Measurements from ENCODE around the gene BCAR1. TPM values are rescaled to one million over a fixed set of nuclear protein-coding genes. Genes with fewer than 3 reads are reported as not detected.
A peak's percentile ranks its signal among the peaks of the same experiment; 100 is the strongest.

Gene BCAR1
- total RNA-seq (100 to 1,000 TPM; 139 to 201 TPM), polyA plus RNA-seq (ENCODE audit: insufficient read depth, low read depth, low replicate concordance) (83.8 TPM)
- long read RNA-seq, donor 1, transcript BCAR1-212 (3 exons, 2,692 nt) = major isoform, 15 of 53 reads
- long read RNA-seq, donor 1, partial matches to known transcripts = 30 of 53 reads
- long read RNA-seq, donor 1, other reads (novel, unspliced or antisense) = 0 of 53 reads
- long read RNA-seq, donor 2, transcript BCAR1-212 (3 exons, 2,692 nt) = major isoform, 13 of 60 reads
- long read RNA-seq, donor 2, partial matches to known transcripts = 42 of 60 reads
- long read RNA-seq, donor 2, other reads (novel, unspliced or antisense) = 0 of 60 reads

DNA sequence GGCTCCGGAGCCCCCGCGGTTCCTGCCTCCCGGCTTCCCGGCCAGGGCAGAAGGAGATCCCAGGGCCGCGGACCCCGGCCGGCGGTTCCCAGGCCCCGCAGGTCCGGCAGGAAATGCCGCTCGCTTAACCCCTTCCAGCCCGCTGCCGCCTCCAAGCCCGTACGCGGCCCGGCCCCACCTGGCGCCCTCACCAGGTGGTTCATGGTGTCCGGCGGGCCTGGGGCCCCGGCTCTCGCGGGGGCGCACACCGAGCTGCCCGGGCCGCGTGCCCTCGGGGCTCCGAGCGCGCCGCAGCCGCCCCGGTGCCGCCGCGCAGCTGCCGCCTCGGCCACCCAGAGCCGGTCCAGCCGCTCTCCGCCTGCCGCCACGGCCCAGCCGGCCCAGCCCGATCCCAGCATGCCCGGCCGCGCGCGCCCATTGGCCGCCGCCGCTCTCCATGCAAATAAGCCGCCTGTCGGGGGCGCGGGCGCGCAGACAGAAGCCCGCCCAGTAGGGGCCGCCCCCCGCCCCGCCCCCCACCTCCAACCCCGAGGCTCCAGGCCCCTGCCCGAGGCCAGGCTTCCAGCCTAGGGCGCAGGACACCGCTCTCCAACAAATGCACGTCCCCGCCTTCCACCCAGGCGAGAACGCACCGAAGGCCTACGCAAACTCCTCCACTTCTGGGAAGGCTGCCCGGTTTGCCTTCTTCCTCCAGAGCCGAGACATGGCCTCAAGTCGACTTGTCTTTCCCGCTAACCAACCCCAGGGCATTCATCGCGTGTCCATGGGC, at the start of gene BCAR1:
BCAR1 (minus strand) TSS at position 345 of the 769 bp plus-strand sequence; CDS start at position 203, 142 bp downstream.
- DNase-seq = peak; percentile 93
- H3K9me3 ChIP-seq = no peaks in the 10 kb centered on the region
- WGBS, 2 donors = 2 to 5% methylated on average over 7 to 23 of the region's 84 CpGs
- H3K4me3 ChIP-seq = peak within 1 kb of the TSS; percentile 78 to 91
- intact Hi-C loops (cut with DNase I; ENCODE audit: low total_unique reads) = no loop called here
- no peaks in the 10 kb centered on the region for H3K36me3 ChIP-seq (ENCODE audit: low read depth, missing control alignments)
- no peaks in the 10 kb centered on the region for H3K27me3 ChIP-seq
- peak within 1 kb of the TSS; percentile 80 to 90 for H3K27ac ChIP-seq
- H3K4me1 ChIP-seq = peaks cover 84% of the 10 kb centered on the region
- TF ChIP-seq, protein P1, sequence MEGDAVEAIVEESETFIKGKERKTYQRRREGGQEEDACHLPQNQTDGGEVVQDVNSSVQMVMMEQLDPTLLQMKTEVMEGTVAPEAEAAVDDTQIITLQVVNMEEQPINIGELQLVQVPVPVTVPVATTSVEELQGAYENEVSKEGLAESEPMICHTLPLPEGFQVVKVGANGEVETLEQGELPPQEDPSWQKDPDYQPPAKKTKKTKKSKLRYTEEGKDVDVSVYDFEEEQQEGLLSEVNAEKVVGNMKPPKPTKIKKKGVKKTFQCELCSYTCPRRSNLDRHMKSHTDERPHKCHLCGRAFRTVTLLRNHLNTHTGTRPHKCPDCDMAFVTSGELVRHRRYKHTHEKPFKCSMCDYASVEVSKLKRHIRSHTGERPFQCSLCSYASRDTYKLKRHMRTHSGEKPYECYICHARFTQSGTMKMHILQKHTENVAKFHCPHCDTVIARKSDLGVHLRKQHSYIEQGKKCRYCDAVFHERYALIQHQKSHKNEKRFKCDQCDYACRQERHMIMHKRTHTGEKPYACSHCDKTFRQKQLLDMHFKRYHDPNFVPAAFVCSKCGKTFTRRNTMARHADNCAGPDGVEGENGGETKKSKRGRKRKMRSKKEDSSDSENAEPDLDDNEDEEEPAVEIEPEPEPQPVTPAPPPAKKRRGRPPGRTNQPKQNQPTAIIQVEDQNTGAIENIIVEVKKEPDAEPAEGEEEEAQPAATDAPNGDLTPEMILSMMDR (IDR thresholded peaks at IDR 0.05) = no peak
- no peak for TF ChIP-seq POLR2A (IDR thresholded peaks at IDR 0.05)

GRCh38 chr16:75298267-75298666, 46.8 kb upstream of the BCAR1 start:
- WGBS, 2 donors = 70 to 79% methylated on average over 6 of the region's 6 CpGs
- H3K4me3 ChIP-seq = no peak overlapping the region

DNA sequence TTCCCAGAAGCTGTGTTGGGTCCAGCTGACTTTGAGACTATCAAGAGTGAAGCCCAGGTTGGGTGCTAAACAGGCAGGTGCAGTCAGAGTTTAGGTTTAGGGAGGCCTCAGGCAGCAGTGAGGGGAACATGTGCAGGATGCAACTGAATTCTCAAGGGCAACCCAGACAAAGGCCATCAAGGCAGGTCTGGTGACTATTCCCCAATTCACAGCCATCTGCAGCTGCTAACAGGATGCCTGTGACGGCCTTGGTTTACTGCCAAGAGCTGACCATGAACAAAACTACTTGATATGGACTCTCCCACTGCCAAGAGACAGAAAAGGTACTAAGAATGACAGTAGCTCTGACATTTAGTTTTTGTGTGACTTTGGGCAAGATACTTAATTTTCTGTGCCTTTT, 45.2 kb upstream of the BCAR1 start:
- Histone ChIP-seq H3K4me1 (no peaks in the 10 kb centered on the region), H3K27me3 (no peaks in the 10 kb centered on the region), H3K27ac (peak overlapping the region in 1 of 2 donors; percentile 4), H3K36me3 (ENCODE audit: low read depth, missing control alignments) (no peaks in the 10 kb centered on the region), H3K4me3 (no peak overlapping the region), H3K9me3 (no peaks in the 10 kb centered on the region)
- DNase-seq = peak; percentile 90
- no peak for TF ChIP-seq POLR2A (IDR thresholded peaks at IDR 0.05)
- TF ChIP-seq, protein P1 (IDR thresholded peaks at IDR 0.05) = no peak
- WGBS, 2 donors = 56 to 67% methylated on average over 1 of the region's 1 CpG
- intact Hi-C loops (cut with DNase I; ENCODE audit: low total_unique reads) = no loop called here

More at GRCh38 chr16:75298267-75298666, 46.8 kb upstream of the BCAR1 start:
- Histone ChIP-seq H3K36me3 (ENCODE audit: low read depth, missing control alignments) (no peaks in the 10 kb centered on the region), H3K27me3 (no peaks in the 10 kb centered on the region), H3K9me3 (no peaks in the 10 kb centered on the region), H3K4me1 (no peaks in the 10 kb centered on the region), H3K27ac (no peak overlapping the region)
- DNase-seq = no peak
- TF ChIP-seq, protein P1 (IDR thresholded peaks at IDR 0.05) = no peak
- TF ChIP-seq POLR2A (IDR thresholded peaks at IDR 0.05) = no peak
- intact Hi-C loops (cut with DNase I; ENCODE audit: low total_unique reads) = no loop called here

- no peak overlapping the region for H3K27ac ChIP-seq
- TF ChIP-seq, protein P1 (IDR thresholded peaks at IDR 0.05) = no peak
- no peak for TF ChIP-seq POLR2A (IDR thresholded peaks at IDR 0.05)
- H3K4me3 ChIP-seq = no peak overlapping the region
- WGBS, 2 donors = 92 to 93% methylated on average over 6 of the region's 6 CpGs
- no peaks in the 10 kb centered on the region for H3K27me3 ChIP-seq
- DNase-seq = no peak
- no peaks in the 10 kb centered on the region for H3K36me3 ChIP-seq (ENCODE audit: low read depth, missing control alignments)
- H3K9me3 ChIP-seq = no peaks in the 10 kb centered on the region
- H3K4me1 ChIP-seq = peaks cover under 1% of the 10 kb centered on the region
- intact Hi-C loops (cut with DNase I; ENCODE audit: low total_unique reads) = no loop called here
Observed at GRCh38 chr16:75294773-75295459, 43.5 kb upstream of the BCAR1 start.
